ENCODE results near the gene OFD1. TPM values are rescaled to one million over a fixed set of nuclear protein-coding genes. Genes with fewer than 3 reads are reported as not detected.
A peak's percentile ranks its signal among the peaks of the same experiment; 100 is the strongest.

Gene OFD1
- total and polyA plus RNA-seq, 9 donors, result 21.8 to 35.7 (median 32.1) TPM

GRCh38 chrX:13747836-13748235 lies 13.3 kb downstream of the OFD1 start:
- no peak overlapping the region for H3K27ac ChIP-seq
- H3K4me1 ChIP-seq (ENCODE audit: insufficient read depth), result no peaks in the 10 kb centered on the region
- no peaks in the 10 kb centered on the region for H3K9me3 ChIP-seq
- no peaks in the 10 kb centered on the region for H3K36me3 ChIP-seq
- TF ChIP-seq POLR2A (IDR thresholded peaks at IDR 0.05), result no peak
- peak in 1 of 3 donors; percentile 11 for TF ChIP-seq CTCF (IDR thresholded peaks at IDR 0.05)
- TF ChIP-seq EP300 (IDR thresholded peaks at IDR 0.05), result no peak
- intact Hi-C loops (cut with DNase I), result loop anchor here in 1 of 4 donors (5.0 kb wide), 1 partner anchor 91 kb away; no protein-coding TSS in a partner anchor
- WGBS, 3 donors, result 63 to 77% (median 65%) methylated on average over 2 of the region's 2 CpGs
- peak in 2 of 5 donors; percentile 15 to 63 for DNase-seq
- H3K27me3 ChIP-seq, result no peaks in the 10 kb centered on the region
- H3K4me3 ChIP-seq, result no peak overlapping the region

DNA sequence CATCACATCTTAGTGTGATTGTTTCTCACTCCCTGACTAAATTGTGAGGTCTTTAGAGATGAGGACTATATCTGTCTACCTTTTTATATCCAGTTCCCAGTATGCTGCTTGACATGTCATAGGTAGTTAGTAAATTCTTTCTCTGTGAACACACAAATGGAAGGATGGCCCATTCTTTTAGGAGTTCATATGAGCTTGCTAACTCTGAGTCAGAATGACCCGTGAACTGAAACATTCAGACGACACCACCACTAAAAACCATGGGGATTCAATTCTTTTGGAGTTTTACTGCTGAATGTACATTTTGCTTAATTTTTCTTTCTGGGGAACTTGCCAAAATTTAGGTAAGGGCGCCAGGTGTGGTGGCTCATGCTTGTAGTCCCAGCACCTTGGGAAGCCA lies 13.9 kb downstream of the OFD1 start:
- TF ChIP-seq CTCF (IDR thresholded peaks at IDR 0.05) (no peak), POLR2A (IDR thresholded peaks at IDR 0.05) (no peak), EP300 (IDR thresholded peaks at IDR 0.05) (no peak)
- Histone ChIP-seq H3K27ac (no peak overlapping the region), H3K27me3 (no peaks in the 10 kb centered on the region), H3K4me1 (ENCODE audit: insufficient read depth) (no peaks in the 10 kb centered on the region), H3K4me3 (no peak overlapping the region), H3K36me3 (no peaks in the 10 kb centered on the region), H3K9me3 (no peaks in the 10 kb centered on the region)
- no peak for DNase-seq
- WGBS, 3 donors, result 89 to 97% (median 97%) methylated on average over 3 of the region's 3 CpGs
- intact Hi-C loops (cut with DNase I), result loop anchor here in 1 of 4 donors (5.0 kb wide), 1 partner anchor 91 kb away; no protein-coding TSS in a partner anchor

DNA sequence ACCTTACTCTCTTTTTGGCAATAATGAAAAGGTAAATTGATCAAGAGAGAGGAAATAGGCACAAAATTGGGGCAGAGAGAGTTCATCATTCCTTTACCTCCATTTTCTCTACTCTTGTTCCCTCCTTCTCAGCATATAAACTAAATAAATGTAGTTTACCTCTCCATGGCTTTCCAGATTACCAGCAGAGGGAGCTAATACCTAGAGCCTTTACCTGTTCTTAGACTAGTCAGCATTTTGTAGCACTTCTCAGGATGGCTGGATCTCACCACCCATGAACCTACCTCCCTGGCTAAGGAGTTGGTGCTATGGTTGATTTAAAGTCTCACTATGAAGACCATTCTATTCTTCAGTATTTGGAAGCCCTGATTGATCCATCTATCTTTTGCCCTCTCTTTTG lies 15.7 kb downstream of the OFD1 start:
- Histone ChIP-seq H3K4me1 (ENCODE audit: insufficient read depth) (no peaks in the 10 kb centered on the region), H3K36me3 (no peaks in the 10 kb centered on the region), H3K9me3 (no peaks in the 10 kb centered on the region), H3K27me3 (no peaks in the 10 kb centered on the region), H3K4me3 (no peak overlapping the region), H3K27ac (no peak overlapping the region)
- intact Hi-C loops (cut with DNase I), result loop anchor here in 2 of 4 donors (10.0 kb wide), 2 partner anchors 265 to 275 kb away; partner anchors contain the start of gene GEMIN8 (in 1 of the 2)
- TF ChIP-seq POLR2A (IDR thresholded peaks at IDR 0.05), result no peak
- TF ChIP-seq EP300 (IDR thresholded peaks at IDR 0.05), result no peak
- TF ChIP-seq CTCF (IDR thresholded peaks at IDR 0.05), result no peak
- DNase-seq, result no peak

DNA sequence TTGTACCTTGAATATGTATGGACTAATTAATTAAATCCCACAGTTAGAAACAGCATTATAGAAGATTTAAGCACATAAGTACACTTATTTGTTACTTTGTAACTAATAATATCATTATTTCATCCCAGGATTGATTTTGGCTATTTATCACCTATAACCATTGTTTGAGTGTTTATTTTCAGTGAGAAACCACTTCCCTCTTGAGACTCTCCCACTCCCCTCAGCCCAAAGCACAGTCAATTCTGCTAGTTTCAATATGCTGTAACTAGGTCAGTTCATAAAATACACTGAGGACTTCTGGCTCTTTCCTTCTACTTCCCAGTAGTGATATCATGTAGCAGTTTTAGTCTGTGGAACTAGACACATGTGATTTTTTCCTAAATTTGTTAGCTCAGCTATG lies 16.3 kb downstream of the OFD1 start:
- TF ChIP-seq EP300 (IDR thresholded peaks at IDR 0.05) (no peak), POLR2A (IDR thresholded peaks at IDR 0.05) (no peak), CTCF (IDR thresholded peaks at IDR 0.05) (no peak)
- Histone ChIP-seq H3K9me3 (no peaks in the 10 kb centered on the region), H3K36me3 (no peaks in the 10 kb centered on the region), H3K4me1 (ENCODE audit: insufficient read depth) (no peaks in the 10 kb centered on the region), H3K4me3 (no peak overlapping the region), H3K27ac (no peak overlapping the region), H3K27me3 (no peaks in the 10 kb centered on the region)
- intact Hi-C loops (cut with DNase I), result loop anchor here in 2 of 4 donors (10.0 kb wide), 2 partner anchors 264 to 274 kb away; partner anchors contain the start of gene GEMIN8 (in 1 of the 2)
- DNase-seq, result no peak
